Muscle of back (tissue), 13 donors: Measurements from ENCODE around the gene CHCHD3. TPM values are rescaled to one million over a fixed set of nuclear protein-coding genes. Genes with fewer than 3 reads are reported as not detected.

Source experiments
- DNase-seq, 3 donors: peaks; one replicate each; pipeline versions ENCODE4 v3.0.0 to v3.0.0-alpha.2; 2013
- long read RNA-seq, 9 donors: transcript quantifications; one replicate each; lab custom pipeline, GENCODE V29; 2026
- polyA plus RNA-seq, 10 donors: library from polyadenylated mRNA; unstranded; fragments of 120-200 nt; gene quantifications; one replicate each; pipeline ENCODE4 v1.2.1, GENCODE V29; 2013; ENCODE audit not compliant: insufficient read length in 10 of 10

Gene CHCHD3
- 10 to 100 TPM; 59.2 to 86.9 (median 74.4) TPM for polyA plus RNA-seq
- long read RNA-seq, donor 1, transcript CHCHD3-201 (8 exons, 1,598 nt): major isoform, 23 of 31 reads
- long read RNA-seq, donor 1, partial matches to known transcripts: 8 of 31 reads
- long read RNA-seq, donor 1, other reads (novel, unspliced or antisense): 0 of 31 reads
- long read RNA-seq, donor 2, transcript CHCHD3-201 (8 exons, 1,598 nt): major isoform, 19 of 38 reads
- long read RNA-seq, donor 2, partial matches to known transcripts: 19 of 38 reads
- long read RNA-seq, donor 2, other reads (novel, unspliced or antisense): 0 of 38 reads
- long read RNA-seq, donor 3: 0 reads
- long read RNA-seq, donor 4, transcript CHCHD3-201 (8 exons, 1,598 nt): major isoform, 19 of 31 reads
- long read RNA-seq, donor 4, partial matches to known transcripts: 12 of 31 reads
- long read RNA-seq, donor 4, other reads (novel, unspliced or antisense): 0 of 31 reads
- long read RNA-seq, donor 5, transcript CHCHD3-201 (8 exons, 1,598 nt): major isoform, 29 of 44 reads
- long read RNA-seq, donor 5, partial matches to known transcripts: 15 of 44 reads
- long read RNA-seq, donor 5, other reads (novel, unspliced or antisense): 0 of 44 reads
- long read RNA-seq, donor 6, transcript CHCHD3-201 (8 exons, 1,598 nt): major isoform, 44 of 67 reads
- long read RNA-seq, donor 6, partial matches to known transcripts: 23 of 67 reads
- long read RNA-seq, donor 6, other reads (novel, unspliced or antisense): 0 of 67 reads
- long read RNA-seq, donor 7, transcript CHCHD3-201 (8 exons, 1,598 nt): major isoform, 20 of 32 reads
- long read RNA-seq, donor 7, partial matches to known transcripts: 12 of 32 reads
- long read RNA-seq, donor 7, other reads (novel, unspliced or antisense): 0 of 32 reads
- long read RNA-seq, donor 8, transcript CHCHD3-201 (8 exons, 1,598 nt): major isoform, 14 of 23 reads
- long read RNA-seq, donor 8, partial matches to known transcripts: 9 of 23 reads
- long read RNA-seq, donor 8, other reads (novel, unspliced or antisense): 0 of 23 reads
- long read RNA-seq, donor 9, transcript CHCHD3-201 (8 exons, 1,598 nt): major isoform, 6 of 6 reads
- long read RNA-seq, donor 9, partial matches to known transcripts: 0 of 6 reads
- long read RNA-seq, donor 9, other reads (novel, unspliced or antisense): 0 of 6 reads

DNA sequence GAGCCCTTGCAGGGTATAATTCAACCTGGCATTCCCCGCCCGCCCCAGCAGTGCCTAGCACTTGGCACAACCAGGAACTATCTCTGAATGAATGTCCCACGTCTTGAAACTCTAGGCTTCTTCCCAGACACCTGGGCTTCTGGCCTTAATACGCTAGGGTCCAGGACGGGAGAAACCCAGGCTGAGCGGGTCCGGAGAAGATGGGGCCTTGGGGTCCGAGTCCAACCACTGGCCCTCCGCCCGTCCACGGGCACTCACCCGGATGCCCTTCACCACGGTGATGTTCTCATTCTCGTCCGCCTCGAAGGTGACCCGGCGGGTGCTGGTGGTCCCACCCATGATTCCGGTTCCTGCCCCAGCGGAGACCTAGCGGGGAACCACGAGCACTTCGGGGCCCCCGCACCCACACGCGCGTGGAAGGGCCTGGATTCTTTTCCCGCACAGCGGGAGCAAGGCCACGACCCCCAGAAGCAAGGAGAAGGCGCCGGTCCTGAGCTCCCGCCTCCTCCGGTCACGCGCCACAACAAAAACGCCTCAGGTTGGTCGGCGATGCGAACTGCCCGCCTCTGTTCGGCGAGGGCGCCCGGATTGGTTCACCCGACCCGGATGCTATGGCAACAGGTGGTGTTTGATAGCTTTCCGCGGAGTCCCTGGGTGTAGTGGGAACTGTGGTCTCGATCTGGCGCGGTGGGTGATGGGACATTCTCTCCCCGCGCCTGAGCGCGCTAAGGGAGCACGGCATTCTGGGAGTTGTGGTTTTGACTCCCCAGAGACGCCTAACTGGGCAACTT lies at the start of gene CHCHD3:
CHCHD3 (minus strand) TSS at position 492 of the 791 bp plus-strand sequence; CDS start at position 339, 153 bp downstream.
- peak; percentile 97 to 98 (median 98) for DNase-seq

DNA sequence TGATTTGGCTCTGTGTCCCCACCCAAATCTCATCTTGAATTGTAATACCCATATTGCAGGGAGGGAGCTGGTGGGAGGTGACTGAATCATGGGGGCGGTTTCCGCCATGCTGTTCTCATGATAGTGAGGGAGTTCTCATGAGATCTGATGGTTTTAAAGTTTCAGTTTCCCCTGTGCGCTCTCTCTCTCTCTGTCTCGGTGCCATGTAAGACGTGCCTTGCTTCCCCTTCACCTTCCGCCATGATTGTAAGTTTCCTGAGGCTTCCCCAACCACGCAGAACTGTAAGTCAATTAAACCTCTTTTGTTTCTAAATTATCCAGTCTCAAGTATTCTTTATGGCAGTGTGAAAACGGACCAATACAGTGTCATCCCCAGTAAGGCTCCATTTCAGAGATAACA lies 48.3 kb upstream of the CHCHD3 start:
- no peak for DNase-seq

DNA sequence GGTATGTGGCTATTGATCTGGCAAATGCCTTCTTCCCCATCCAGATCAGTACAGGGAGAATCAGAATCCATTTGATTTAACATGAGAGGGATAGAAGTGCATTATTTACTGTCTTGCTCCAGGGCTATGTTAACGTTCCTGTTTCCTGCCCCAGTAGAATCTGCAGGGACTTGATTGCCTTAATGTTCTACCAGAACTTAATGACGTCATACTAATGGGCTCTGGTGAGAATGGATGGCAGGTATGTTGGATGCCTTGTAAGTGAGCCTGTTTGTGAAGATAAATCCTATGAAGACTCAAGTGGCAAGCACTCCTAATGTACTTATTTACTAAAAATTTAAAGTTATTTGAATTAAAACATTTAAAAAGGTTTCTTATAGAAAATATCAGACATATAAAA lies 44.5 kb upstream of the CHCHD3 start:
- no peak for DNase-seq

DNA sequence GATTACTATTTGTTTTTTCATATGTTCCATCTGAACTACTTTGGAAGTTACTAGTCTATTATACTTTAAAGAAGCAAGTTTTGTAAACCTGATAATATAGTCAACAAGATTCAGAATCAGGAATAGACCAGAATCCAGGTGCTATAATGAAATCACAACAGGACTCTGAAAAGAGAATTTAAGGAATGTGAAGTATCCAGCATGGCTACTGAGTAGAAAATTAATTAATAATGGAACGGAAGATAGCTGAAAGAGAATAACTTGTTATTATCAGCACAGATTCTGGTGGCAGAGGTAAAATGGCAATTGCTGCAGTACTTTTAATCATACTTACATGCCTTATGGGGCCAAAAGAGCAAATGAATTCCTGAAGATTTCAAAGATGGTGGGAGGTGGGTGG lies 43.1 kb upstream of the CHCHD3 start:
- DNase-seq: no peak

DNA sequence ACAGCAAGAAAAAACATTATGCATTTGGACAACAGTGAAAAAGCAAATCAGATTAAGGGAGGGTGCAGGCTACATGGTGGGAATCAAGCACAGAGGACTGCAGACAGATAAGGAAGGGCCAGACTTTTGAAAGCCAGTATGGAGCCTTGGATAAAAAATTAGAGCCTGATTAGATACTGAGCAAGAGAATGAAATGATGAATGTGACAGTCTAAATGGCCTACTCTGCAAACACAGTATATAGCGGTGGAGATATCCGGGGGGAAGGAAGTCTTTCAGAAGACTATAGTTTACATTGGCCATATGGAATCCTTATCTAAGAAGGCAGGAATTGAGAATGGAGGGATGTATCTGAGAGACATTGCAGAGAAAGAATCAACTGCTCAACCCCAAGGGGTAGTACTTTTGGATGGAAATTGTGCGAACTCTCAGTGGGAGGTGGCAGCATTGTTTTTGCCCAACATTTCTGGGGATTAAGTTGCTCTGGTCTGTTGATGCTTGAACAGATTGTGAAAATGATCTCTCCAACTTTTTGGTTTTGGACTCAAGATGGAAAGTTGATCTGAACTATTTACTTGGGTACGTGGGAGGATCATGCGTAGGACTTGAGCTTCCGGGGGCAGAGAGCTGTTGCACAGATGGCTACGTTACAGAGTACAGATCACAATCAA lies 39.4 kb upstream of the CHCHD3 start:
- DNase-seq: no peak

DNA sequence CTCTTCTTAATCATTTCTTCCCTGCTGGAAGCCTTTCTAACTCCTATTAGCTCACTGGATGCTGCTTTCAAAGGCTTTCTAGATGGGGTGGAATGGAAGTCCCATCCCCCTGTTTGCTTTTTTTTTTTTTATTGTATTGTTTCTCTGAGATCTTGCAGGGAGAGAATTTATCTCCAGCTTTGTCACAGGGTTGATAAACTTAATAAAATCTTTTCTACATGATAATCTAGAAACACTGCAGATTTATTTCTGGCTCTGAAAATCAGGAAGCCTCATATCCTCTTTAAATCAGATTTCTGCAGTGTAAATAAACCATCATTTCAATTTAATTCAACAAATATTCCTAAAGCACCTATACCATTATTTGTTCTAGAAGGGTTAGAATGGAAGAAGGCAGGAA lies 37.2 kb upstream of the CHCHD3 start:
- no peak for DNase-seq

DNA sequence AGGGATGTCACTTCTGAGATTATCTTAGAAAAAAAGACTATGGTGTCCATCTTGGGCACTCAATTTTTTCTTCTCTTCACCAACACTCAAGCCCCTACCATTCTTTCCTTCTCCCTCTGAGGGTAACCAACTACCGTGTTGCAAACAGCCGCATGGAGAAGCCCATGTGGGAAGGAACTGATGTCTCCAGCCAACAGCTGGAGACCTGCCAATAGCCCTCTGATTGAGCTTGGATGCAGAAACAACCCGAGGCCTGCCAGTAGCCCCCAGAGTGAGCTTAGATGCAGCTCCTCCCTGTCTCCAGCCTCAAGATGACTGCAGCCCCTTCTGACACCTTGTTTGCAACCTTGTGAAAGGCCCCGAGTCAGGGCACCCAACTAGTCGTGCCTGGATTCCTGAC lies 36.4 kb upstream of the CHCHD3 start:
- peak in 1 of 3 donors; percentile 30 for DNase-seq

DNA sequence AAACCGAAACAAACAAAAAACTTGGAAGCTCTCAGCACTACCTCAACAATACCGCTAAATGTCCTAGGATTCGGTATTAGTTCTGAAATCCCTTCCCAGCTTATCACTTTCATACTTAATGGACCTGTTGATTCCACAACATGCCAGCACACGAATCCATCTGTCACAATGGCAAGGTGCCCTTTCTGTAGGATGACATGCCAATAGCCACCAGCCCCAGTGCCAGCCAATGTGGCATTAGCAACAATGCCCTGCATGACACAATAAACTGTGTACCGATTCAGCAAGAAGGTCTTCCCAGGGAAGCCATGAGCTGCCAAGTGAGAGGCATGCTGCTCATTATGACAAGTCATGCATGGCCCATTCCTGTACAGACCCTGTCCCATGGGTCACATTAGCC lies 35.6 kb upstream of the CHCHD3 start:
- DNase-seq: peak in 1 of 3 donors; percentile 5

DNA sequence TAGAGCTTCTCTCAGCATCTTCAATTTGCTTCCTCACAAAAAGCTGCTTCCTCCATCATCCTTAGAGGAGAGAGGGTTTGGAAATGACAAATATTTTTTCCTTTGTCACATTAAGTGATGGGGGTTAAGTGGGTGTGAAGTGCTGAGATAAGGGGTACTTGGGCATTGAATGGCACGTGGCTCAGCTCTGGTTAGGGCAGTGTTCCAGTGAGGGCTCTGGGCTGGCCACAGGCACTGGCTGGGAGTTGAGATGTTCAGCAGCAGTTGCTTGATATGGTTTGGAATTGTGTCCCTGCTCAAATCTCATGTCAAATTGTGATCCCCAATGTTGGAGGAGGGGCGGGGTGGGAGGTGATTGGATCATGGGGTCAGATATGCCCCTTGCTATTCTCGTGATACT lies 33.7 kb upstream of the CHCHD3 start:
- DNase-seq: no peak

DNA sequence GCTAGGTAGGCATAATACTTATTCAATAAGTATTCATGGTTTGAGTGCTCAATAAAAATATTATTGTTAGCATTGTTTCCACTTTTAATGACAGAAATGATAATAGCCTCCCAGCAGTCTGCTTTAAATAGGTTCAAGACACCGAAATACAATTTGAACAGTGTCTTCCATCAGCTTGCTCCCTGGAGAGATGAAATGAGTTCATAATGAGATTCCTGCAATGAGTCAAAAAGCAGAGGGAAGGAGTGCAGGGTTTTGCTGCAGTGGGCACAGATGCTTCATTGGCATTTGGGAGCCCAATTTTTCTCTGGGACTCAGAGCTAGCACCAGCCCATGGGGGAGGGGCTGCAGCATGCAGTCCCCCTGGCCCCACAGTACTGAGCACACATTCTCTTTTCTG lies 32.6 kb upstream of the CHCHD3 start:
- peak in 1 of 3 donors; percentile 2 for DNase-seq

DNA sequence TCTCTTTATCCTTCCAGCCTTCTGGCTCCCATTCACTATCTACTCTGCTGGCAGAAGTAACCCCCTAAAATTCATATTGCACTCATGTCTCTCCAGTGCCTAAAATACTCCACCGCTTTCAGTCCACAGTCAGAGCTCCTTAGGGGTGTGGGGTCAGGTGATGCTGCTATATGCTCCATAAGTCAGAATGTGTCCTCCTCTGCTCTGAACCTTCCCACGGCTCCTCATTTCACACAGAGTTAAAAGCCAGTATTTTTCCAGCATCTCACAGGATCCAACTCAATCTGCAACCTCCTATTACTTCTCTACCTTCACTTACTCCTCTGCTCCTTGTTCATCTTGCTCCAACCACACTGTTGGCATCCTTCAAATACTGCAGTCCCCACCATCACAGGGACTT lies 31.1 kb upstream of the CHCHD3 start:
- DNase-seq: no peak

DNA sequence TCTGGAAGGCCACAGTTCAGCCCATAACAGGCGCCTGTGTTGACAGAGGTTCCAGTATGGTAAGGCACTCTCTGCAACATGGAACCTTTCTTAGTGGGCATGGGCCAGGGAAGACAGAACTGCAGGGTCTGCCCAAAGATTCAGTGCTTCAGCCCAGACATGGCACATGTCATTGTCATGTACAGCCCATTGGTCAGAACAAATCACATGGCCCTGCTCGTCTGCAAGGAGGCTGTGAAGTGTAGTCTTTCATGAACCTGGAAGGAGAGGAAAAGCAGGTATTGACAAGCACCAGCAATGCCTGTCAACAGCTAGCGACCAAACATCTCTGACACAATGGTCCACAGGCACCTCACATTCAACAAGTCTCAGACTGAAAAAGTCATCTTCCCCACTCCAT lies 30.4 kb upstream of the CHCHD3 start:
- no peak for DNase-seq

DNA sequence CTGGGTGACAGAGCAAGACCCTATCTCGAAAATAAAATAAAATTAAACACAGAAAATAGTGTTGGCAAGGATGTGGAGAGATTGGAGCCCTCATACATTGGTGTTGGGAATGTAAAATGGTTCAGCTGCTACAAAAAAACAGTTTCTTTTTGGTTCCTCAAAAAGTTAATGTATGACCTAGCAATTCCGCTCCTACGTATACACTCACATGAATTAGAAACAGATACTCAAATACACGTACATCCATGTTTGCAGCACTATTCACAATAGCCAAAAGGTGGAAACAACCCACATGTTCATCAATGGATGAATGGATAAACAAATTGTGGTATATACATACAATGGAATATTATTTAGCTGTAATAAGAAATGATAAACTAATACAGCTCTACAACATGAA lies 28.4 kb upstream of the CHCHD3 start:
- no peak for DNase-seq

DNA sequence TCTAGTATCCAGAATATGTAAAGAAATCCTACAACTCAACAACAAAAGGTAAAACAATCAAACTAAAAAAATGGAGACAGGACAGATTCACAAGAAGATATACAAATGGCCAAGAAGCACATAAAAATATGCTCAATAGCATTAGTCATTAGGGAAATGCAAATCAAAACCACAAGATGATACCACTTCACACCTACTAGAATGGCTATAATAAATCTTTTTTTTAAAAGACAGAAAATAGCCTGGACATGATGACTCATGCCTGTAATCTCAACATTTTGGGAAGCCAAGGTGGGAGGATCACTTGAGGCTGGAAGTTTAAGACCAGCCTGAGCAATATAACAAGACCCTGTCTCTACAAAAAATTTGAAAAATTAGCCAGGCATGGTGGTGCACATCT lies 27.9 kb upstream of the CHCHD3 start:
- DNase-seq: no peak

DNA sequence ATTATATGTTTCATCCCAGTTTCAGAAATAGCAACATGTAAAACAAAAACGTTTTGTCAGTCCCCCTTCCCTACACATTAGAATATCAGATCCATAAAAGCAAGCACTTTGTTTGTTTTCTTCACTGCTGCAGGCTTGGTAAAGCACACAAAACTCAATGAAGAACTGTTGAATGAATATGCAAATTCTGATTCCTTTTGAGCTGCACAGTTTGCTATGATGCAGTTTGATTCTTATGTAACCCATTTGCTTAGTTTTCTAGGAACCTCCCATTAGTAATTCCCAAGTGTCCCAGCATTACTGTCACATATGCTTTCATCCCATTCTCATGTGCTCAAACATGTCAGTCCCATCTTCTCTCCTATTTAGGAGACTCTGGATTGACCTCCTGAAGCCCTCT lies 26.1 kb upstream of the CHCHD3 start:
- no peak for DNase-seq

DNA sequence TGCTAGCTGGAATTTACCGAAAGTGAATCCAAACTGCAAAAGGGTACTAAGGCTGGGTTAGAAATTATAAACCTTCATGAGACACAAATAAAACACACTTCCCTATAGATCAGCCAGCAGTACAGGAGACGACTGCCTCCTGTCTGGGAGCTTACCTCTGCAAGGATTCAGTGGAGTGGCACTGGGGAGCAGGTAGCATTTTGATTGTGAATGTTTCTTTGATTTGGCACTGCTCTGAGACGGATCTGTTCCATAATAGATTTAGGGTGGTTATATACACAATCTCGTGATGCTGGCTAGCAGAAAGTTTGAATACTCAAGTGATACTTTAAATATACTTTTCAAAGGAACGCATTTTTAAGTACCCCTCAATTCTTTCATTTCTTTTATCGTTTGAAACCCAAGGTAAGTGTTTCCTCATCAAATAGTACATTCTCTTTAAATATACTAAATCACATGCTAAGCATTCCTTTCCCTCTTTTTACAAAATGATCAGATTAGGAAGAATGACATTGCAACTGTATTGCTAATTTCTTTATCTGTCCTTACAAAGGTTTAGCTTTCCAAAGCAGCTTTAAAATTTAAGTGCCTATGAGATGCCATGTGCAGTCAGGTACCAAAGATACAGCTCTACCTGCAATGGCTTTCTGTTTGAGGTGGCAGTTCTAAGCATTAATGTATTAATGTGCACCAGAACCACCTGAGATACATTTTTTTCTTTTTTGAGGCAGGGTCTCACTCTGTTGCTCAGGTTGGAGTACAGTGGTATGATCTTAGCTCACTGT lies 20.6 kb upstream of the CHCHD3 start:
- DNase-seq: no peak

DNA sequence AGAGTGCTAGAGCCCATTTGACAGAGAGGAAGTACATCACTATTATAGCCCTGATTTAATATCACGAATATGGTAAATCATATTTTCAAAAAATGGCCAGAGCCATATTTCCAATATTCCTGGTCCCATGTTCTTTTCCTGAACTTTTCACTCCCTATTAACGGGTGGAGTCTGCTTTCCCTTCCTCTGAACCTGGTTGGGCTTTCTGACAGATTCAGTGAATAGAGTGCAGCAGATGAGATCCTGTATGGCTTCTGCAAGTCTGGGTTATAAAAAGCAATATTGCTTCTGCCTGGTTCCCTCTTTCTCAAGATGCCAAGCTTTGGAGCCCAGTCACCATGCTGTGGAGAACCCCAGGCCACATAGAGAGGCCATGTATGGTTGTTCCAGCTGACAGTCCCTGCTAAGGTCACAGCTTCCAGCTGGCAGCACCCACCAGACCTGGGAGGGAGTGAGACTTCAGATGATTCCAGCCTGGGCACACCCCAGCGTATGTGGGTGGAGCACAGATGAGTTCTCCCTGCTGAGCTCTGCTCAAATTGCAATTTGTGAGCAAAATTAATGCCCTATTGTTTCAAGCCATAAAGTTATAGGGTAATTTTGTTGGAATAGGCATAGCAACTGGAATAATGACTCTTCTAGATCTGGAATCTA lies 17.9 kb upstream of the CHCHD3 start:
- DNase-seq: no peak

DNA sequence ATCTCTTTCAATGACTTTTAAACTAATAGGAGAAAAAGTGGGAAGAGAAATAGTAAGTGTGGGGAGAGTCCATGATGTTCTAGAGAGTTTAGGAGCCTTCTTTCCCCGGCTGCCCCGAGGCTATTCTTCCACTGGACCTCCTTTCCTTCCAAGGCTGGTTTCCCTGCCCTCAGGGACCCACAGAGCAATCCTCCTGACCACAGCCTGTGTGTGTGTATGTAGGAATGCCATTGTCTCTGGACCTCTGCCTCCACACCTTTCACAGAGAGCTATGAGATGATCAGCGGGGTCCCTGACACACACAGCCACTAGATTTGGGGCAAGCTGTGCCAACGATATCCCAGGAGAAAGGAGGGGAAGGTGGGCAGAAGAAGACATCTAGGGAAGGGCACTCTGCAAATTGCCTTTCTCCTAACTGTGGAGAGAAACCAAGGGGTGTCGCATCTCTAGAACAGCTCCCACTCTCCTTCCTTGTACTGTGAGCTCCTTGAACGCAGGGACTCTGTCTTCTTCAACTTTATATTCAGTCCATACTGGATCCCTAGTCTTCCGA lies 13.3 kb upstream of the CHCHD3 start:
- no peak for DNase-seq

DNA sequence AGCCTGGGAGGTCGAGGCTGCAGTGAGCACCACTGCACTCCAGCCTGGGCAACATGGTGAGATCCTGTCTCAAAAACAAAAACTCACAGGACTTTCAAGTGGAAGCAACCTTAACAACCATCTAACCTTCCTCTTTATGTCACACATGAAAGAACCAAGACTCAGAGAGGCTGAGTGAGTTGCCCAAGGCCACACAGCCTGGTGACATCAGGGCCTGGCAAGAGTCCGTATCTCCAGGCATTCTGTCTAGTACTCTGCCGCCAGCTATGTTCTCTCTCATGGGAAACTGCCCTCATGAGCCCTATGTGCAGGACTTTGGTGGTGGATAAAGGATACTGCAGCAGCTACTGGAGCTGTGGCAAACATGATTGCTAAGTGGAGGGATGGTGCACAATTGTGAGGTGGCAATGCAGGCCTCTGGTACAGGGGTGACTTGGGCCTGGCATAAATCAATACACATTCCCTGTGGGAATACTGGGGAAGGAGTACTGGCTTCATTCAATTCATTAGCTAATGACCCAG lies 10.1 kb upstream of the CHCHD3 start:
- DNase-seq: no peak
